Activated CD8-positive, alpha-beta T cell treated with anti-CD3 and anti-CD28 coated beads, Interleukin-2, amount 10 ng/mL, durations not matched to agents 7 days and 5 days (primary cell): Measurements from ENCODE around the gene PSMB4. TPM values are rescaled to one million over a fixed set of nuclear protein-coding genes. Genes with fewer than 3 reads are reported as not detected.
A peak's percentile ranks its signal among the peaks of the same experiment; 100 is the strongest.
"Not testable (repeated sequence)": the region's sequence is repeated elsewhere in the genome, so short reads cannot be mapped to it uniquely, and the experiment has no call there.

ENCODE experiments used
- ATAC-seq: fragments of 150-1000 bp; cut with Tn5 transposase; one replicate; pipeline ENCODE4 v1.10.0; 2021; ENCODE audit warnings: moderate library complexity
- CTCF ChIA-PET: fragments of 350-600 bp; sonication (Branson Sonifier 250); formaldehyde crosslinking; loops from one replicate; lab custom pipeline; 2021; ENCODE audit warnings: antibody characterized with exemption; lab: Charles Lee
- POLR2A ChIA-PET: fragments of 350-600 bp; sonication (Branson Sonifier 250); formaldehyde crosslinking; loops from one replicate; lab custom pipeline; 2021; ENCODE audit warnings: antibody characterized with exemption; lab: Charles Lee
- DNase-seq: peaks from one replicate; pipeline ENCODE4 v3.0.0-alpha.2; 2020
- H3K27ac Mint-ChIP-seq: one replicate; pipeline ENCODE4 v1.8.0; 2021; ENCODE audit warnings: mild to moderate bottlenecking, mixed read lengths
- H3K27me3 Mint-ChIP-seq: one replicate; pipeline ENCODE4 v1.8.0; 2021; ENCODE audit warnings: low read depth, mixed read lengths
- H3K36me3 Mint-ChIP-seq: one replicate; pipeline ENCODE4 v1.8.0; 2021; ENCODE audit warnings: low read depth, mixed read lengths
- H3K4me1 Mint-ChIP-seq: one replicate; pipeline ENCODE4 v1.8.0; 2021; ENCODE audit warnings: low read depth, mixed read lengths
- H3K4me3 Mint-ChIP-seq: one replicate; pipeline ENCODE4 v1.8.0; 2021; ENCODE audit warnings: mild to moderate bottlenecking, mixed read lengths
- H3K9me3 Mint-ChIP-seq: one replicate; pipeline ENCODE4 v1.8.0; 2022; ENCODE audit warnings: mixed read lengths; ENCODE audit not compliant: insufficient read depth
- total RNA-seq, 2 experiments: library from RNA; stranded (reverse); gene quantifications; one replicate each; pipeline ENCODE4 v1.2.3, GENCODE V29; 2021

The PSMB4 gene
- total RNA-seq, 2 experiments from 2014 or later: 292 to 303 TPM

DNA sequence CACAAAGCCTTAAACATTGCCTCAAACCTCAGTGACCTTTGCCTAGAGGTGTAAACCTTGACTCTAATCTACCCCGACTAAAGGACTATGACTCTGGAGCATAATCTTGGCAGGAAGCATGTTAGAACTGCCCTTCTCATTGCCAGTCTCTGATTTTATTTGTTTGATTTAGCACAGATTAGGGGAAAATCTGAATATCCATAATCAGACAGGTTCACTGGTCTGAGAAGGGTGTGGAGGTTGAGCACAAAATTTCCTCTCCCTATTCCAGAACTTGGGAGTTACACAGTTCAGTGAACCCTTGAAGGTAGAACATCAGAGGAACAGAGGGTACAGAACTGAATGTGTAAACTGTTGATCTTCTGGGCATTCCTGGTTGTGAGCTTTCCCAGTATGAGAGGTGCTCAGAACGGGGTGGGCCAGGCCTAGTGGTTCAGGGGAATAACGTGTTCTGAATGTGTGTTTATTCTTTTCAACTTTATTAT, 8.3 kb upstream of the PSMB4 start:
- no peaks in the 10 kb centered on the region for H3K36me3 Mint-ChIP-seq
- H3K9me3 Mint-ChIP-seq: no peaks in the 10 kb centered on the region
- POLR2A ChIA-PET: no interaction called here
- no peak overlapping the region for H3K27ac Mint-ChIP-seq
- no peaks in the 10 kb centered on the region for H3K4me1 Mint-ChIP-seq
- no peak for DNase-seq
- CTCF ChIA-PET: no interaction called here
- ATAC-seq: no peak
- peaks cover 19% of the 10 kb centered on the region for H3K27me3 Mint-ChIP-seq
- H3K4me3 Mint-ChIP-seq: no peak overlapping the region

DNA sequence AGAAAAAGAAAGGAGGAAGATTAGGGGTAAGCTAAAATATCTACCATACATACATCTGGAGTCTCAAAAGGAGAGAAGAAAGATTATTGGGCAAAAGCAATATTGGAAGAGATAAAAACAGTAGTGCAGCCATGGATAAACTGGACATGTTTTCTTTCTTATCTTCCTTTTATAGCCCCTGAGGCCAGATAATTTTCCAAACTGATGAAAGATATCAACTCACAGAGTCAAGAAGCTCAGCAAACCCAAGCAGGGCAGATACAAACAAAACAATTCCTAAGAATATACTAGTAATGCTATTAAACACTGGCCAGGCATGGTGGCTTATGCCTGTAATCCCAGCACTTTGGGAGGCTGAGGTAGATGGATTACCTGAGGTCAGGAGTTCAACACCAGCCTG, 5.8 kb upstream of the PSMB4 start:
- H3K4me1 Mint-ChIP-seq: peaks cover 5% of the 10 kb centered on the region
- POLR2A ChIA-PET: no interaction called here
- no peaks in the 10 kb centered on the region for H3K9me3 Mint-ChIP-seq
- no peak overlapping the region for H3K27ac Mint-ChIP-seq
- H3K36me3 Mint-ChIP-seq: no peaks in the 10 kb centered on the region
- CTCF ChIA-PET: no interaction called here
- ATAC-seq (no peak), DNase-seq (no peak)
- no peak overlapping the region for H3K4me3 Mint-ChIP-seq
- peaks cover 21% of the 10 kb centered on the region for H3K27me3 Mint-ChIP-seq

- ChIA-PET CTCF (interaction anchor here (1.2 to 1.3 kb wide), 2 partner anchors 55 to 95 kb away, joined by 3 to 6 read pairs; no protein-coding TSS in a partner anchor), POLR2A (interaction anchor here (0.6 to 1.2 kb wide), 3 partner anchors 27 to 115 kb away, joined by 3 to 4 read pairs (median 4); partner anchors contain the start of gene ZNF687)
- DNase-seq, H3K27ac Mint-ChIP-seq, H3K4me3 Mint-ChIP-seq, H3K9me3 Mint-ChIP-seq, ATAC-seq: not testable (repeated sequence)
- peaks cover 20% of the 10 kb centered on the region for H3K27me3 Mint-ChIP-seq
- H3K36me3 Mint-ChIP-seq: peaks cover 15% of the 10 kb centered on the region
- H3K4me1 Mint-ChIP-seq: peaks cover 21% of the 10 kb centered on the region
These were observed 3.1 kb upstream of the PSMB4 start for GRCh38 chr1:151396265-151396664.

DNA sequence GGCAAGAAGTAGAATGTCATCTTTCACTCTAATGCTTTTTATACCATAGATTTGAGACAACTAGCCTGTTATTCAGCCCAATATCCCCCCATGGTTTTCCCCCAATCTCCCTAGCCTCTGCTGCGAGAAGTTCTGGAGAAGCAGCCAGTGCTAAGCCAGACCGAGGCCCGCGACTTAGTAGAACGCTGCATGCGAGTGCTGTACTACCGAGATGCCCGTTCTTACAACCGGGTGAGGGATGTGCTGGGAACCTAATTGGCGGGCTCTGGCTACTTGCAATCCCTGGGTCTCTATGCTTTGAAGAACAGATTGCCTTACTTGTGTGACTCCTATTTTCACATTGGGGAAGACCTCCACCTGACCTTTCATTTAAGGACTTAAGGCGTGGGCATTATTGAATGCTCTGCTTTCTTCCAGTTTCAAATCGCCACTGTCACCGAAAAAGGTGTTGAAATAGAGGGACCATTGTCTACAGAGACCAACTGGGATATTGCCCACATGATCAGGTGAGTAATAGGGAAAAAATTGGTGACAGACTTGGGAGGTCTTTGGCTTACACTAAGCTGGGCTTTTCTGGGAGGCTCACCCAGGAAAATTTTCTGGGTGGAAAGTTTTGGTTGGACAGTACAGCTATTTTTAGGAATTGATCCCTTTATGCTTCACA, 1.9 kb downstream of the PSMB4 start:
- H3K4me1 Mint-ChIP-seq: peaks cover 26% of the 10 kb centered on the region
- H3K9me3 Mint-ChIP-seq: no peaks in the 10 kb centered on the region
- ChIA-PET CTCF (interaction anchor here (0.9 to 2.6 kb wide), 4 partner anchors 43 to 120 kb away, joined by 3 to 11 read pairs (median 4); no protein-coding TSS in a partner anchor), POLR2A (interaction anchor here (1.0 to 2.5 kb wide), 2 partner anchors 21 to 118 kb away, joined by 4 to 11 read pairs; no protein-coding TSS in a partner anchor)
- peak overlapping the region; percentile 80 for H3K4me3 Mint-ChIP-seq
- peak overlapping the region; percentile 99 for H3K27ac Mint-ChIP-seq
- no peak for ATAC-seq
- peaks cover 7% of the 10 kb centered on the region for H3K27me3 Mint-ChIP-seq
- no peak for DNase-seq
- peaks cover 56% of the 10 kb centered on the region for H3K36me3 Mint-ChIP-seq

DNA sequence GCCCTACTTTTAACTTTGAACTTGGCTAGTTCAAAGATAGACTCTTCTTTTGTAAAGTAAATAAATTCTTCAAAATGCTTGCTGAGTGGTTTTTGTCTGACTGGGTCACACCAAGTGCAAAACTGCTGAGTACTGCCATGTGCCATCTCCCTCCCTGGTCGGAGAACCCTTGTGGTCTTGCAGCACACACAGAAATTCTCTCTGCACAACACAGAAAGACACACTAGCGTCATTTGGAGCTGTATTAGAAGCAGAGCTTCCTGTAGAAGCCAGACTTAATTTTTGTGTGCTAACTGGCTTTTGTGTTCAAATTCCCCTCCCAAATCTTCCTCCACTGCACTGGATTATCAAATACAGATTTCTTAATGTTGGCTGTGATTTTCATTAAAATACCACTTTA, 2.5 kb downstream of the PSMB4 start:
- Mint-ChIP-seq H3K4me1 (peaks cover 26% of the 10 kb centered on the region), H3K36me3 (peaks cover 60% of the 10 kb centered on the region)

DNA sequence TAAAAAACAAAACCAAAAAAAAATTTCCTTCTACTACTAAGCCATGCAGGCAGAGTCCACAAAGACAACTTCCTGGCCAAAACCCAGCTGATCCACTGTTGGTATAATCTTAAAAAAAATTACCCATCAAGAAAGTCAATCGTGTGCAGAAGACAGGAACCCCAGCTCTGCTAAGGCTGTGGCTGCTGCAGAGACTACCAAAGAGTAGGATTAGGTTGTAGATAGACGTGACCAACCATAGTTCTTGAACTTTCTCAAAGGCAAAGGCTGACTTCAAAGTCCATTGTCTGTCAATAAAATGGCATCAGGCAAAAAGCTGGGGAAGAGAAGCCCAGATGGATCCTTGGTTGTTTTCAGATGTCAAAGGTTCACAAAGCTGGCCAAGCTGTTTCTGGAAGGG, 3.4 kb downstream of the PSMB4 start:
- CTCF ChIA-PET: interaction anchor here (0.6 to 2.6 kb wide), 5 partner anchors 16 to 1000 kb away, joined by 3 to 11 read pairs (median 4); no protein-coding TSS in a partner anchor
- H3K27me3 Mint-ChIP-seq: peaks cover 2% of the 10 kb centered on the region
- no peaks in the 10 kb centered on the region for H3K9me3 Mint-ChIP-seq
- no peak overlapping the region for H3K4me3 Mint-ChIP-seq
- peak overlapping the region; percentile 33 for H3K27ac Mint-ChIP-seq
- ATAC-seq (no peak), DNase-seq (no peak)
- POLR2A ChIA-PET: interaction anchor here (1.0 kb wide), 1 partner anchor 213 kb away, joined by 3 read pairs; no protein-coding TSS in a partner anchor
- H3K4me1 Mint-ChIP-seq: peaks cover 26% of the 10 kb centered on the region
- H3K36me3 Mint-ChIP-seq: peaks cover 67% of the 10 kb centered on the region

More for the DNA sequence above, 2.5 kb downstream of the PSMB4 start:
- DNase-seq (no peak), ATAC-seq (no peak)
- ChIA-PET POLR2A (interaction anchor here (1.0 kb wide), 2 partner anchors 21 to 212 kb away, joined by 3 to 4 read pairs; no protein-coding TSS in a partner anchor), CTCF (interaction anchor here (1.0 to 2.6 kb wide), 3 partner anchors 61 to 120 kb away, joined by 3 to 11 read pairs (median 3); no protein-coding TSS in a partner anchor)
- Mint-ChIP-seq H3K27me3 (peaks cover 5% of the 10 kb centered on the region), H3K27ac (peak overlapping the region; percentile 59), H3K4me3 (no peak overlapping the region), H3K9me3 (no peaks in the 10 kb centered on the region)

- ChIA-PET POLR2A (no interaction called here), CTCF (interaction anchor here (1.3 to 2.6 kb wide), 2 partner anchors 15 to 63 kb away, joined by 4 to 11 read pairs; no protein-coding TSS in a partner anchor)
- Mint-ChIP-seq H3K27ac (no peak overlapping the region), H3K27me3 (no peaks in the 10 kb centered on the region), H3K4me1 (peaks cover 21% of the 10 kb centered on the region), H3K4me3 (no peak overlapping the region), H3K36me3 (peaks cover 70% of the 10 kb centered on the region), H3K9me3 (no peaks in the 10 kb centered on the region)
- ATAC-seq: no peak
- no peak for DNase-seq
These were observed 4.2 kb downstream of the PSMB4 start for GRCh38 chr1:151403612-151404011.

DNA sequence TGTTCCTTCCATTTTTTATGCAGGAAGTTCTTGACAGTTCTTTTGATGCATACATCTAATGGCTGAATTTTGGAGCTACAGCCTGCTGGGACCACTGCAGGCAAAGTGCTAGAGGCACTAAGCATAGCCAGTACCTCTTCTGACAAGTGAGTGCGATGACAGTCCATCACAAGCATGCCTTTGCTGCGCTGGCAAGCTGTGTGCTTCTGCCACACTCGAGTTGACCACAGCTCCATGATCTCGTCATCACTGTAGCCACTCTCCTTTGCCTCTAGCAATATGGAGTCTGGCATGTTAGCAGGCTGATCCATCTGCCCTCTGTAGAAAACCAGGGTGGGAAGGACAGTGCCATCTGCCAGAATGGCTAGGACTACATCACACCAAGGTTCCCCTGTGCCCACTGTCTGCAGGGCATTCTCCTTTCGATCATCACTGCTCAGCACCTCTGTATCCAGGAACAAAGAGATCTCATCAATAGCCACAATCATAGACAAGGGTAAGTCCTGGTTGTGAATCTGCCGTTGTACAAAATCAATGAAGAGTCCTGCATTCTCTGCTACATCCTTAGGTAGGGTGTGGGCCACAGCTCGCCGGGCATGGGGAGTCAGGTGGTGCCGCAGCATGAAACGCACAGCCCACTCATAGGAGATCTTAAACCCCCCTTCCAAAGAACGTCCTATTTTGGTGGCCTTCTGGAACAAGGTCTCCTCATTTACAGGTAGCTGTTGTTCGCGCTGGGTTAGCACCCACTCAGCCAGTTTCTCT, 6.0 kb downstream of the PSMB4 start:
- peak overlapping the region; percentile 19 for H3K27ac Mint-ChIP-seq
- H3K27me3 Mint-ChIP-seq: no peaks in the 10 kb centered on the region
- H3K9me3 Mint-ChIP-seq: no peaks in the 10 kb centered on the region
- ChIA-PET POLR2A (no interaction called here), CTCF (interaction anchor here (1.0 kb wide), 1 partner anchor 65 kb away, joined by 3 read pairs; no protein-coding TSS in a partner anchor)
- H3K36me3 Mint-ChIP-seq: peaks cover 78% of the 10 kb centered on the region
- H3K4me1 Mint-ChIP-seq: peaks cover 14% of the 10 kb centered on the region
- ATAC-seq (peak; percentile 24), DNase-seq (no peak)
- no peak overlapping the region for H3K4me3 Mint-ChIP-seq

GRCh38 chr1:151406176-151406575, 6.8 kb downstream of the PSMB4 start:
- Mint-ChIP-seq H3K27ac (no peak overlapping the region), H3K4me3 (no peak overlapping the region), H3K36me3 (peaks cover 76% of the 10 kb centered on the region), H3K9me3 (no peaks in the 10 kb centered on the region), H3K27me3 (no peaks in the 10 kb centered on the region), H3K4me1 (peaks cover 6% of the 10 kb centered on the region)
- POLR2A ChIA-PET: no interaction called here
- CTCF ChIA-PET: interaction anchor here (1.0 to 1.1 kb wide), 3 partner anchors 11 to 66 kb away, joined by 3 read pairs; no protein-coding TSS in a partner anchor
- ATAC-seq: no peak
- DNase-seq: no peak

DNA sequence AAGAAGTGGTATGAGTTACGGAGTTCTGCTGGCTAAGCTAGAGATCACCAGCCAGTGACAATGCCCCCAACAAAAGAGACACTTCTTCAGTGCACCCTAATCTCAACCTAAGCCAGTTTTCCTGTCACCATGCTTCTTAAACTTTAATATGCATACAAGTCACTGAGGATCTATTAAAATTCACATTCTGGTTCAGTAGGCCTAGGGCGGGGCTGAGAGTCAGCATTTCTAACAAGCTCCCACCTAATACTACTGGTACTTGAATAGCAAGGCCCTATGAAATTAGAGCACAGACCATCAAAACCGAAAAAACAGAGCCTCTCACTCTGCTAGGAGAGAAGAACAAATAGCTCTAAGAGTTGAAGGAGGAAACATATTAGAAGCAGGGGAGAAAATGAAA, 7.9 kb downstream of the PSMB4 start:
- Mint-ChIP-seq H3K36me3 (peaks cover 75% of the 10 kb centered on the region), H3K27me3 (no peaks in the 10 kb centered on the region), H3K4me1 (no peaks in the 10 kb centered on the region), H3K27ac (peak overlapping the region; percentile 18), H3K4me3 (no peak overlapping the region), H3K9me3 (no peaks in the 10 kb centered on the region)
- POLR2A ChIA-PET: interaction anchor here (1.8 kb wide), 1 partner anchor 8 kb away, joined by 4 read pairs; the partner anchor contains the start of gene PSMB4
- CTCF ChIA-PET: interaction anchor here (1.1 to 1.8 kb wide), 2 partner anchors 67 to 126 kb away, joined by 4 to 5 read pairs; partner anchors contain the start of gene ZNF687
- DNase-seq: no peak
- ATAC-seq: no peak

GRCh38 chr1:151408891-151409290, 9.5 kb downstream of the PSMB4 start:
- H3K27ac Mint-ChIP-seq: no peak overlapping the region
- H3K9me3 Mint-ChIP-seq: no peaks in the 10 kb centered on the region
- H3K4me3 Mint-ChIP-seq: no peak overlapping the region
- ATAC-seq (no peak), DNase-seq (no peak)
- H3K4me1 Mint-ChIP-seq: no peaks in the 10 kb centered on the region
- CTCF ChIA-PET: interaction anchor here (1.8 kb wide), 1 partner anchor 68 kb away, joined by 5 read pairs; no protein-coding TSS in a partner anchor
- no peaks in the 10 kb centered on the region for H3K27me3 Mint-ChIP-seq
- peaks cover 69% of the 10 kb centered on the region for H3K36me3 Mint-ChIP-seq
- POLR2A ChIA-PET: interaction anchor here (1.8 kb wide), 1 partner anchor 9 kb away, joined by 4 read pairs; the partner anchor contains the start of gene PSMB4
